ENCODE data around the gene LRRC4C. TPM values are rescaled to one million over a fixed set of nuclear protein-coding genes. Genes with fewer than 3 reads are reported as not detected.

LRRC4C gene
- total RNA-seq, 1 experiment from 2014 or later = 0.13 TPM

DNA sequence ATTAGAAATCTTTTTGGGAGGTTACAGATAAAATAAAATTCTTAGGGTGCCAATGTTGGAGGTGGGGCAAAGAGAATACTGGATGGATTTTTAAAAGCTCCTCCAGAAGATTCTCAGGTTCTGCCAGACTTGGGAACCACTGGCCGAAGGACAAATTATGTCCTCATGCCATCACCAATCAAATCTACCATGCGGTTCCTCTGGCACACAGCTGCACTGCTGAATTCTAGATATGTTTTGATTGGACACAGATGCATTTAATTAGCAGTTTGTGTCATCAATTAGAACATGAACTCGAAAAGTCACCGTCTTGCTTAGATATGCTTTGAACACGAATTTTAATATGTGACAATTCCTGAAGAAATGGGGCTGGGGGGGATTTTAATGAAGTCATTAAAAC, 1269.2 kb downstream of the LRRC4C start:
- no peak overlapping the region for H2BK15ac ChIP-seq (ENCODE audit: low read depth, low read length)
- Mint-ChIP-seq H3K36me3 (ENCODE audit: insufficient read depth in 1 of 3, low read depth in 3 of 3) (no peaks in the 10 kb centered on the region), H3K4me3 (no peak overlapping the region), H3K9me3 (no peaks in the 10 kb centered on the region), H3K4me1 (peaks cover 6 to 22% of the 10 kb centered on the region in 2 experiments), H3K27me3 (ENCODE audit: low read depth) (peaks cover 36% of the 10 kb centered on the region), H3K27ac (no peak overlapping the region)
- H3K4ac ChIP-seq (ENCODE audit: low read depth, low read length) = no peak overlapping the region
- H3K56ac ChIP-seq (ENCODE audit: insufficient read length, low read depth, low read length) = no peak overlapping the region
- no peak overlapping the region for H3K18ac ChIP-seq (ENCODE audit: insufficient read length, low read depth, low read length)
- H3K23me2 ChIP-seq (ENCODE audit: insufficient read length, low read depth, low read length, poor library complexity, severe bottlenecking) = no peaks in the 10 kb centered on the region
- H3K4me1 ChIP-seq (ENCODE audit: insufficient read depth, low read length) = no peaks in the 10 kb centered on the region; the same call in 1 of the 2 replicates
- no peak overlapping the region for H3K4me2 ChIP-seq (ENCODE audit: insufficient read depth, insufficient read length, low read length)
- no peaks in the 10 kb centered on the region for H4K20me1 ChIP-seq (ENCODE audit: control insufficient read depth, insufficient read depth, insufficient read length)
- DNase-seq = no peak
- no peak overlapping the region for H2BK120ac ChIP-seq (ENCODE audit: low read depth, low read length, poor library complexity, severe bottlenecking)
- H3K27me3 ChIP-seq (ENCODE audit: insufficient read depth, low read length) = no peaks in the 10 kb centered on the region
- no peak overlapping the region for H3K14ac ChIP-seq (ENCODE audit: insufficient read depth, low read length)
- H3T11ph ChIP-seq (ENCODE audit: low read length) = no peak overlapping the region
- no peak overlapping the region for H4K91ac ChIP-seq (ENCODE audit: insufficient read length, low read depth, low read length)
- H3K79me1 ChIP-seq (ENCODE audit: insufficient read depth, low read depth, low read length, poor library complexity, severe bottlenecking) = no peaks in the 10 kb centered on the region
- H2BK5ac ChIP-seq (ENCODE audit: insufficient read length, low read length) = no peak overlapping the region
- H3K9me3 ChIP-seq (ENCODE audit: control insufficient read depth, low read depth, low read length) = no peaks in the 10 kb centered on the region
- H4K5ac ChIP-seq (ENCODE audit: insufficient read length, low read depth, low read length) = no peak overlapping the region
- H2AFZ ChIP-seq (ENCODE audit: low read length) = no peak overlapping the region
- no peak overlapping the region for H2BK20ac ChIP-seq (ENCODE audit: low read depth, low read length, poor library complexity, severe bottlenecking)
- no peak overlapping the region for H3K27ac ChIP-seq (ENCODE audit: insufficient read length, low read depth, low read length)
- no peak overlapping the region for H2AK5ac ChIP-seq (ENCODE audit: insufficient read length, low read length)
- TF ChIP-seq CTCF (conservative IDR thresholded peaks at IDR 0.05) = no peak
- H2BK12ac ChIP-seq (ENCODE audit: insufficient read length, low read depth, low read length) = no peak overlapping the region
- H3K79me2 ChIP-seq (ENCODE audit: insufficient read depth, low read length) = no peaks in the 10 kb centered on the region
- H4K8ac ChIP-seq (replicated peaks; ENCODE audit: insufficient read length, low read depth, low read length) = no peak overlapping the region
- no peak overlapping the region for H3K23ac ChIP-seq (ENCODE audit: insufficient read length, low read depth, low read length)
- WGBS (ENCODE audit: extremely low coverage, insufficient read length, low lambda C conversion rate) = no CpG with 5 or more reads among the region's 5 CpGs
- no peak overlapping the region for H3K9ac ChIP-seq (ENCODE audit: extremely low read depth, insufficient read length, low read length)

Measured in H9 (cell line).